Embryonic facial prominence (tissue), 1 donor: Measurements from ENCODE around the gene SH3D19.
"Not testable (repeated sequence)": the region's sequence is repeated elsewhere in the genome, so short reads cannot be mapped to it uniquely, and the experiment has no call there.

ENCODE experiments used
- DNase-seq: peaks from one replicate; pipeline ENCODE4 v3.0.0-alpha.2; 2016; ENCODE audit errors: extremely low spot score

Gene SH3D19

GRCh38 chr4:151267822-151268535 lies 57.4 kb downstream of the SH3D19 start:
- DNase-seq: no peak

DNA sequence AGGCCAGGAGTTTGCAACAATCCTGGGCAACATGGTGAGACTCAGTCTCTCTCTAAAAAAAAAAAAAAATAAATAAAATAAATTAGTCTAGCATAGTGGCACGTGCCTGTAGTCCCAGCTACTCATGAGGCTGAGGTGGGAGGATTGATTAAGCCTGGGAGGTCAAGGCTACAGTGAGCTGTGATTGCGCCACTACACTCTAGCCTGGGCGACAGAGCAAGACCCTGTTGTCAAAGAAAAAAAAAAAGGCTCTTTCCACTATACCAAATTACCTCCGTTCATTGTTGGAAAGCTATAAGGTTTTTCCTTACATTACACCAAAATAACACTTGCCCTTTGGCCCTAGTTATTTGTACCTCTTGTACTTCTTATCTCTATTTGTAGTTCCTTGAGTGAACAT lies 58.3 kb downstream of the SH3D19 start:
- DNase-seq: no peak

DNA sequence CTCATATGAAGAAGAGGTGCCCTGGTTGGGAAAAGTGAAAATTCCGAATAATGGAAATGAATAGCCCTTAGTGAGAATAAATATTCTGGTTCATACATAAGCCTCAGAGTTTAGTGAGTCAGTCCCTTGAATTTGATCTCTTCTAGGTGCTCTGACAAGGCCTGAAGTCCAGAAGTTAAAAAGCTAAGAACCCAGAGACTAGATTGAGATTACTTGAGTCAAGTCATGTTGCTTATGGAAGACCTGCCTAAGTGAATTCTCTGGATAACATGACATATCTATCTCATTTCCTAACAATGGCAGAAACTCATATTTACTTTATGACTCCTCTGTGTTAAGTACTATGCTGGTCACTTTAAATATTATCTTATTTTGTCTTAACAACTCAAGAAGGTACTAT lies 58.9 kb downstream of the SH3D19 start:
- DNase-seq: no peak

DNA sequence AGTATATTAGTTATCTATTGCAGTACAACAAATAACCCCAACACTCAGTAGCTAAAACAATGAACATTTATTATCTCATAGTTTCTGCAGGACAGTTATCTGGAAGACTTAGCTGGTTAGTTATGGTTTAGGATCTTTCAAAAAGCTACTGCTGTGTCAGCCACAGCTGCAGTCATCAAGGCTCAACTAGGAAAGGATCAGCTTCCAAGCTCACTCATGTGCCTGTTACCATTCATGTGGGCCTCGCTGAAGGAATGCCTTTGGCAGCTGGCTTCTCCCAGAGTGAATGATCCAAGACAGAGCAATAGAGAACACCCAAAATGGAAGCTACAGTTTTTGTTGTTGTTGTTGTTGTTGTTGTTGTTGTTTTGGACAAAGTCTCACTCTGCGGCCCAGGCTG lies 62.0 kb downstream of the SH3D19 start:
- no peak for DNase-seq

- DNase-seq: no peak
Observed at GRCh38 chr4:151260526-151260925, 64.9 kb downstream of the SH3D19 start.

- DNase-seq: no peak
Observed at GRCh38 chr4:151259752-151260151, 65.7 kb downstream of the SH3D19 start.

GRCh38 chr4:151257704-151258103 lies 67.7 kb downstream of the SH3D19 start:
- no peak for DNase-seq

GRCh38 chr4:151256134-151256533 lies 69.3 kb downstream of the SH3D19 start:
- DNase-seq: no peak

DNA sequence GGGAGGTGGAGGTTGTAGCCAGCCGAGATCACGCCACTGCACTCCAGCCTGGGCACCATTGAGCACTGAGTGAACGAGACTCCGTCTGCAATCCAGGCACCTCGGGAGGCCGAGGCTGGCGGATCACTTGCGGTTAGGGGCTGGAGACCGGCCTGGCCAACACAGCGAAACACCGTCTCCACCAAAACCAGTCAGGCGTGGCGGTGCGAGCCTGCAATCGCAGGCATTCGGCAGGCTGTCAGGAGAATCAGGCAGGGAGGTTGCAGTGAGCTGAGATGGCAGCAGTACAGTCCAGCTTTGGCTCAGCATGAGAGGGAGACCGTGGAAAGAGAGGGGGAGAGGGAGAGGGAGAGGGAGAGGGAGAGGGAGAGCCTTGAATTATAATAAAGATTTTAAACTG lies 69.7 kb downstream of the SH3D19 start:
- DNase-seq: not testable (repeated sequence)

DNA sequence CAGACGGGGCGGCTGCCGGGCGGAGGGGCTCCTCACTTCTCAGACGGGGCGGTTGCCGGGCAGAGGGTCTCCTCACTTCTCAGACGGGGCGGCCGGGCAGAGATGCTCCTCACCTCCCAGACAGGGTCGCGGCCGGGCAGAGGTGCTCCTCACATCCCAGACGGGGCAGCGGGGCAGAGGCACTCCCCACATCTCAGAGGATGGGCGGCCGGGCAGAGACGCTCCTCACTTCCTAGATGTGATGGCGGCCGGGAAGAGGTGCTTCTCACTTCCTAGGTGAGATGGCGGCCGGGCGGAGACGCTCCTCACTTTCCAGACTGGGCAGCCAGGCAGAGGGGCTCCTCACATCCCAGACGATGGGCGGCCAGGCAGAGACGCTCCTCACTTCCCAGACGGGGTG lies 70.2 kb downstream of the SH3D19 start:
- not testable (repeated sequence) for DNase-seq

DNA sequence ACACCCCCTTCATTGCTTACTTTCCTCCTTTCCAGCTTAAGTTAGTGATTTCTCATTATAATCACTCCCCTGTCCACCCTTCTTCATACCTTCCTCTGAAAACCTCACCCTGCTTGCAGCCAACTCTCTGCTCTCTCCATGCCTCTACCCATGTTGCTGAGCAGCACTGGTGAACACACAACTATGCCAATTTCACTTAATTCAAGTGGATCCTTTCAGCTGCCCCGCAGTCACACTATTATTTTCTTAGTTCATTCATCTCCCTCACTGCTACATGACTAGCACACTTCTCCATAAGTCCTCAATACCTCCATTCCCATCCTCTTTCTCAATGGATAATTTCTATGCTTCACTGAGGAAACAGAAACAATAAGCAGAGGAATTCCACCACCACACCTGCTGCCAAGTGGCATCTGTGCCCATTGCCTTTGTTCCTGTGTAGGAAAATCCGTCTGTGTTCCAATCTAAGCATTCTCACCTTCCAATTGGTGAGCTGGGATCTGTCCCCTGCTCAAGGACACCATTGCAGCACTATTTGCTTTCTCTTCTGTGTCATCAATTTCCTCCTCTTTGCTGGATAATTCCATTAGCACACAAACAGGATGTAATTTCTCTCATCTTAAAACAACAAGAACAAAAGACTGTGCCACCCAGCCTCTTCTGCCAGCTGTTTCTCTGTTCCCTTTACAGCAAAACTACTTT lies 73.7 kb downstream of the SH3D19 start:
- DNase-seq: no peak

DNA sequence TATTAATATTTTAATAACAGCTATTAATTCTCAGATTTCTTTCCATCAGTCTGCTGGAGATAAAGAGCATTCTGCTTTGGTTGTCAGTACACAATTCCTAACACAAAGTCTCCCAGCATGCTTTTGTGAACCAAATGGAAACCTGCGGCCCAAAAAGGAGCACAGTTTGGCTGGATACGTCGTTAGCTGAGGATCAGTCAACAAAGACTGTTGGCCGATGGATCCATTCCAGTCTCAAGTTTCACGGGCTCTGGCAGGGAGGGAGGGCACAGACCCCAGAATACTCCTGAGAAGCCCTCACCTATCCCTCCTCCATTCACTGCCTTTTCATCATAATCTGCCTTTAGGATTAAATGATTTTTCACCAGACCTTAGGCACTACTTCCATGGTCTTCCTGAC lies 74.7 kb downstream of the SH3D19 start:
- no peak for DNase-seq

DNA sequence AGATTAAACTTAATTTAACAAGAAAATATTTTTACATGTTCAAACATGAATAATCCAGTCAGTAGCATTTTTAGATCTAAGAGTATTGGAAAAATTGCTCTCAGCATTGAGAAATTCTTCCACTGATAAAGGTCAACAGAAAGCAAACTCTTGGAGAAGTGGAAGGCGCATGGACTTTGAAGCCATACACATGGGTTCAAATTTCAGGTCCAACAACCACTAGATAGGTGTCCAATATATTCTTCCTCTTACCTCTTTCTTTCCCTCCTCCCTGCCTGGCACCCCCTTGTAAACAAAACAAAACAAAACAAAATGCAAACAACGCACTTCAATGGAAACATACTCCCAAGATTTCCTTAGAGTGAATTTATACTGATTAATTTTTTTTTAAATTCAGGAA lies 76.9 kb downstream of the SH3D19 start:
- DNase-seq: no peak

DNA sequence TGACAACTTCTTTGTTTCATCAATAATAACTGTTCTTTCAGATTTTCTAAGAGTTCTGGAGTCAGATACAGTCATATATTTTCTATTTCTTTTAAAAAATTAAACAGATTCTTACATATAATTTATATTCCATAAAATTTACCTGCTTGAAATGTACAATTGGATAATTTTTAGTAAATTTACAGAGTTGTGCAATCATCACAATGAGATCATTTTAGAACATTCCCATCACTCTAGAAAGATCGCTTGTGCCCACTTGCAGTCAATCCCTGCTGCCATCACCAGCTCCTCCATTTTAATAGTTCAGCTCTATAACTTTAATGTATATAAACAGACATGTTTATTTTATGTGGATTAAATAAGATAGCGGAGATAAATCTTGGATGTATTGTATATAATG lies 78.0 kb downstream of the SH3D19 start:
- DNase-seq: no peak

GRCh38 chr4:151246742-151247141 lies 78.7 kb downstream of the SH3D19 start:
- DNase-seq: no peak

DNA sequence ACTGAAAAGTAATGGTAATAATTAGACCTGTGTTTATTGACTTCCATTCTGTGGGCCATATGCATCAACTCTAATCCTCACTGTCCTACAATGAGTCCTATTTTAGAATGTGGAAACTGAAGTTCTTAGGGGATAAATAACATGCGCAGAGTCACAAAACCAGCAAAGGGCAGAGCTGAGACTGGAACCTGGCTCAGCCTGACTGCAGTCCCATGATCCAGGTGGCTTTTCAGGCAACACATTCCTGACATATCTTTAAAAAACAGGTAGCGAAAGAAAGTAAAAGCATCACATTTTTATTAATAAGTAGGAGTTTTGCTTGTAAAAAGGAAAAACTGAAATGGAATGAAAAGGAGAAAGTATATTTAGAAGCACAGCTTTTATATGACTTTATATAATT lies 83.1 kb downstream of the SH3D19 start:
- DNase-seq: no peak

- DNase-seq: no peak
Observed at GRCh38 chr4:151239608-151240007, 85.8 kb downstream of the SH3D19 start.

DNA sequence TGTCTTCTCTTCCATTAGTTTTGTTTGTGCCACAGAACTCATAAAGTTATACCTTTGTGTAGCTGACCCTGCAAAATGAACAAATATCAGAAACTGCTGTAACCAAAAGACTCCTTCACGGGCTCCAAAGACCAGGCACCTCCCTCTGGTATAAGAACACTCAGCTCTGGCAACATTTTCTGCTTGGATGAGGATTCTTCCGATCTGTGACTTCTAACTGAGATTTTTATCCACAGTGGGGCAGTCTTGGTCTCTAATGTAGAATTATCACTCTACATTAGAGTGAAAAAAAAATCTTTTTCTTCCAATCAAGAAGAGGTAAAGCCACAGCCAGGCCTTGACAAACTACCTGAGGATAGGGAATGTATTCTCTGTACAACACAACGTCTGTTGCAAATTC lies 86.9 kb downstream of the SH3D19 start:
- no peak for DNase-seq

GRCh38 chr4:151236036-151236435 lies 89.4 kb downstream of the SH3D19 start:
- no peak for DNase-seq

DNA sequence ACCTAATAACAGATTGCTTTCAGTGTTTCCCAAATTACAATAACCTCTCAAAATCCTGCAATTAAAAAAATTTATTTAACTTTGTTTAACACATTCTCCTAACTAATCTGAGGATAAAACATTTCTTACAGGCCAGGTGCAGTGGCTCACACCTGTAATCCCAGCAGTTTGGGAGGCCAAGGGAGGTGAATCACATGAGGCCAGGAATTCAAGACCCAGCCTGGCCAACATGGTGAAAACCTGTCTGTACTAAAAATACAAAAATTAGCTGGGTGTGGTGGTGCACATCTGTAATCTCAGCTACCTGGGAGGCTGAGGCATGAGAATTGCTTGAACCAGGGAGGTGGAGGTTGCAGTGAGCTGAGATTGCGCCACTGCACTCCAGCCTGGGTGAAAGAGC lies 90.0 kb downstream of the SH3D19 start:
- DNase-seq: not testable (repeated sequence)

DNA sequence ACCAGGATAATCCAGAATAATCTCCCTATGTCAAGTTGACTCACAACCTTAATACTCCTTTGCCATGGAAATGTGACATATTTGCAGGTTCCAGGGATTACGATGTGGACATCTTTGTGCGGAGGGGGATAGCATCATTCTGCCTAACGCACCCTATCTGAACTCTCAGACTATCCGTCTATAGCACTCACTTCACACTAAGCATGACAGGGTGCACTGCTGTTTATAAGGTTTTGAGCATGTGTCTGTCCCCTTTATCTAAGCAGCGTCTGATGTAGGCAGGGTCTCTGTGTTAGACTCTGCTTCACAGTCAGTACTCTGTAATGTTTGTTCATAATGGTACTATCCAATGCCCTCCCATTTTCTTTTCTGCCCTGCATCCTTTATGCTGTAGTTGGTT lies 91.8 kb downstream of the SH3D19 start:
- DNase-seq: no peak

DNA sequence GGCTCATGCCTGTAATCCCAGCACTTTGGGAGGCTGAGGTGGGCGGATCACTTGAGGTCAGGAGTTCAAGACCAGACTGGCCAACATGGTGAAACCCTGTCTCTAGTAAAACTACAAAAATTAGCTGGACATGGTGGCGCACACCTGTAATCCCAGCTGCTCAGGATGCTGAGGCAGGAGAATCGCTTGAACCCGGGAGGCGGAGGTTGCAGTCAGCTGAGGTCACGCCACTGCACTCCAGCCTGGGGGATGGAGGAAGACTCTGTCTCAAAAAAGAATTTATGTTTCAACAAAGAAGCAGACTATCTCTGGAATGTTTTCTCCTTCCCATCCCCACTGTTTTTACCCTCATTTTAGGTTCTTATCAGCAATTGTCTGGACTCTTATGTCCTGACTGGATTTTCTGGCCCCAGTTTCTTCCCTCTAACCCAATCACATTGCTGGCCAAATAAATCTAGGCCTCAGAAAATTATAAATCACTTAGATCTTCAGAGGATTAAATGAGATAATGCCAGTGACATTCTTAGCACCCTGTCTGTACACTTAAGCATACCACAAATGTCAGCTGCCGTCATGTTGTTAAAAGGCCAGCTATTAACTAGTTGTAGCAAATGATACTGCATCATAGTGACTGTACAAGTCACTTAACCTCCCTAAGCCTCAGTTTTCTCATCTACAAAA lies 93.3 kb downstream of the SH3D19 start:
- no peak for DNase-seq
